ENCODE data around the gene ADARB1.
A peak's percentile ranks its signal among the peaks of the same experiment; 100 is the strongest.

ADARB1 gene

DNA sequence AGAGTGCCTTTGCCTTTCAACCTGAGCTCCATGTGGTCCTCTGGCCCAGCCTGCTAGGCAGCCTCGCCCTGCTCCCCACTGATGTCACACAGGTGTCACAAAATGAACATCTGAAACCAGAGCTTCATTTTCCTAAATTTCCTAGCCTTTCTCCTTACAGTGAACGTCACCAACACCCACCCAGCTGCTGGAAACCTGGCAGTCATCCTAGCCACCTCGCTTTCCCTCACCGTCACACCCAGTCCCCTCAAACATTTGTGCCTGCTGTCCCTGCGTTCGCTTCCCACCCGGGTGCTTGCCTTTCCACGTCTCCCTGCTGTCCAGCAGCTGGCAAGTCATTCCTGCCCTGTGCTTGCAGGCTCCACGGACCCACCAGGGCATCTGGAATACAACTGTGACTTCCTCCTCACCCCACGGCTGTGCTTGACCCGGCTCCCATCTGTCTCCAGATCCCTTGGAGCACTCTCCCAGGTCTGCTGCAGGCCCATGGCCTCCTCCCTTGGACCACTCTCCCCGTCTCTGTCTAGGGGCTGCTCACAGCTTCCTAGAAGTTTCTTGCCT is 23.5 kb downstream of the ADARB1 start:
- no peak overlapping the region for H3K4me3 ChIP-seq (ENCODE audit: low read depth, low read length)
- no peak for DNase-seq (ENCODE audit: low read depth)
- TF ChIP-seq MYC (IDR thresholded peaks at IDR 0.05; ENCODE audit: low read depth, low read length) (no peak), POLR2A (IDR thresholded peaks at IDR 0.05; ENCODE audit: extremely low read depth, insufficient read length) (no peak)
- TF ChIP-seq, protein P1, sequence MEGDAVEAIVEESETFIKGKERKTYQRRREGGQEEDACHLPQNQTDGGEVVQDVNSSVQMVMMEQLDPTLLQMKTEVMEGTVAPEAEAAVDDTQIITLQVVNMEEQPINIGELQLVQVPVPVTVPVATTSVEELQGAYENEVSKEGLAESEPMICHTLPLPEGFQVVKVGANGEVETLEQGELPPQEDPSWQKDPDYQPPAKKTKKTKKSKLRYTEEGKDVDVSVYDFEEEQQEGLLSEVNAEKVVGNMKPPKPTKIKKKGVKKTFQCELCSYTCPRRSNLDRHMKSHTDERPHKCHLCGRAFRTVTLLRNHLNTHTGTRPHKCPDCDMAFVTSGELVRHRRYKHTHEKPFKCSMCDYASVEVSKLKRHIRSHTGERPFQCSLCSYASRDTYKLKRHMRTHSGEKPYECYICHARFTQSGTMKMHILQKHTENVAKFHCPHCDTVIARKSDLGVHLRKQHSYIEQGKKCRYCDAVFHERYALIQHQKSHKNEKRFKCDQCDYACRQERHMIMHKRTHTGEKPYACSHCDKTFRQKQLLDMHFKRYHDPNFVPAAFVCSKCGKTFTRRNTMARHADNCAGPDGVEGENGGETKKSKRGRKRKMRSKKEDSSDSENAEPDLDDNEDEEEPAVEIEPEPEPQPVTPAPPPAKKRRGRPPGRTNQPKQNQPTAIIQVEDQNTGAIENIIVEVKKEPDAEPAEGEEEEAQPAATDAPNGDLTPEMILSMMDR (IDR thresholded peaks at IDR 0.05; ENCODE audit: low read depth, low read length): no peak
- TF ChIP-seq, protein P2, sequence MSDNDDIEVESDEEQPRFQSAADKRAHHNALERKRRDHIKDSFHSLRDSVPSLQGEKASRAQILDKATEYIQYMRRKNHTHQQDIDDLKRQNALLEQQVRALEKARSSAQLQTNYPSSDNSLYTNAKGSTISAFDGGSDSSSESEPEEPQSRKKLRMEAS (IDR thresholded peaks at IDR 0.05; ENCODE audit: low read depth, low read length): no peak

DNA sequence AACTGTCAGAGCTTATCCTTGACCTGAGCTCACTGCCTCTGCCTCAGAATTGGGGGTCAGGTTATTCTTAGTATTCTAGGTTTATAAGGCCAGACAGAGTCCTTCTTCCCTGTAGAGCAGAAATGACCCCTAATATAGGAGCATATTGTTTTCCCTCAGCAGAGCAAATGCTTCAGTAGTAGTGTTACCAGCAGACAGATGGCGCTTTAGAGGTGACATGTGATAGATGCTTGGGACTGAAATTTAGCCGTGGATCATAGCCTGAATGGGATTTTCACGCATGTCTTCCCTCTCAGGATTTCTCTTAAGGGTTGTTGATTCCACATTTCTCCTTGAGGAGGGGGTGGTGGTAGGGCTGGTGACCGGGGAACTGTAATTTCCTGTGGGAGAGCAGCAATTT is 24.5 kb downstream of the ADARB1 start:
- DNase-seq (ENCODE audit: low read depth): peak; percentile 44
- H3K4me3 ChIP-seq (ENCODE audit: low read depth, low read length): no peak overlapping the region
- TF ChIP-seq, protein P1 (IDR thresholded peaks at IDR 0.05; ENCODE audit: low read depth, low read length): peak; percentile 42
- TF ChIP-seq POLR2A (IDR thresholded peaks at IDR 0.05; ENCODE audit: extremely low read depth, insufficient read length): no peak
- TF ChIP-seq, protein P2 (IDR thresholded peaks at IDR 0.05; ENCODE audit: low read depth, low read length): peak; percentile 77

DNA sequence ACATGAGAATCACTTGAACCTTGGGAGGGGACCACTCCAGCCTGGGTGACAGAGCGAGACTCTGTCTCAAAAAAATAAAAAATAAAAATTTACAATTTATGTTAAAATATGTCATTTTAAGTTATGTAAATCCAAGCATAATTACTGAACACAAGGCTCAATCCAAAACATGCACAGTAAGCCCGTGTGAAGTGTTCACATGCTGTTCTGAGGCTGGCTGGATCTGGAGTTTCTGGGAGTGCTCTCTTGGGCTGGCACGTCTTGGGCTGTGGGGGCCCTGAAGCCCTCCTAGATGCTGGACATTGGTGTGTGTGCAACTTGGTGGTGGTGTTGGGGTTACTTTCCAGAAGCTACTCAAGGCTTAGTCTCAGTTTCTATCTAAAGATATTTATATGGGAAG is 25.2 kb downstream of the ADARB1 start:
- H3K4me3 ChIP-seq (ENCODE audit: low read depth, low read length): no peak overlapping the region
- DNase-seq (ENCODE audit: low read depth): no peak
- no peak for TF ChIP-seq POLR2A (IDR thresholded peaks at IDR 0.05; ENCODE audit: extremely low read depth, insufficient read length)
- TF ChIP-seq, protein P1 (IDR thresholded peaks at IDR 0.05; ENCODE audit: low read depth, low read length): no peak
- TF ChIP-seq, protein P2 (IDR thresholded peaks at IDR 0.05; ENCODE audit: low read depth, low read length): no peak
- no peak for TF ChIP-seq MYC (IDR thresholded peaks at IDR 0.05; ENCODE audit: low read depth, low read length)

DNA sequence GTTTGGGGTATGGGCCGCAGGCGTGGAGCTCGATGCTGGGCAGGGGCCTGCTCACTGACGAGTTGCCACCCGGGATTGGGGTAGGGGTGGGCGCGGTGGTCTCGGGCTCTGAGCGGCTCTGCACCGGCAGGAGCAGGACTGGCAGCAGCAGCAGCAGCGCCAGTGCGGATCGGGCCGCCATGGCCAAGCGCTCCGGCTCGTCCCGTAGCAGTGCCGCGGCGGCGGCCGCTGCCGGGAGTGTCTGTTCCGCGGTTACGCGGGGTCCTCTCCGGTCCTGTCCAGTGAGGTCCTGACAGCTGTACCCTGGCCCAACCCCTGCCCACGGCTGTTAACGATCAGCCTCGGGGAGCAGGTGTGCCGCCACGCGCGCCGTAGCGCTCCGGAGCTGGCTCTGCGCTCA is 26.5 kb downstream of the ADARB1 start:
- no peak for DNase-seq (ENCODE audit: low read depth)
- TF ChIP-seq MYC (IDR thresholded peaks at IDR 0.05; ENCODE audit: low read depth, low read length) (no peak), POLR2A (IDR thresholded peaks at IDR 0.05; ENCODE audit: extremely low read depth, insufficient read length) (no peak)
- TF ChIP-seq, protein P2 (IDR thresholded peaks at IDR 0.05; ENCODE audit: low read depth, low read length): no peak
- TF ChIP-seq, protein P1 (IDR thresholded peaks at IDR 0.05; ENCODE audit: low read depth, low read length): no peak
- H3K4me3 ChIP-seq (ENCODE audit: low read depth, low read length): no peak overlapping the region

DNA sequence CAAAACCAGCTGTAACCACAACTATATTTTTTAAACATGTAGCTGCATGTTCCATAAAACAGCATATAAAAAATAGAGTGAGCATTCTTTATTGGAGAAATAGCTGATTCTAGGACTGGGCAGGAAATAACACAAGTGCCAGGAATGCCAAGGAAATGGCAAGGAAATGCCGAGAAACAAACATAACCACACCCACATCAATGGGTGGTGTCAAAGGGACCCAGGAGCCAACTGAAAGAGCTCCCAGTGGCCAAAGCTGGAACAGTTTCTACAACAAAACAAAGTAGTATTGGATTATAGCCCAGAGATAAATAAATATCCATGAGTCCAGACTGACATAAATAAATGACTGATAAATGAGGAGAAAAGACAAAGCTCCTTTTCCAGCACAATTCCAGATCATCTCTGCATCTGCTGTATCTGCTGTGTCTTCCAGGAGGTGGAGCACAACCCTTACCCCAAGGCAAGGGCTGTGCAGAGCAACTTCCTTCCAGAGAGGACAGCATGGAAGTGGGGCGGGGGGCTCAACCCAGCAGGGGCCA is 28.1 kb downstream of the ADARB1 start:
- H3K4me3 ChIP-seq (ENCODE audit: low read depth, low read length): no peak overlapping the region
- TF ChIP-seq MYC (IDR thresholded peaks at IDR 0.05; ENCODE audit: low read depth, low read length) (no peak), POLR2A (IDR thresholded peaks at IDR 0.05; ENCODE audit: extremely low read depth, insufficient read length) (no peak)
- TF ChIP-seq, protein P2 (IDR thresholded peaks at IDR 0.05; ENCODE audit: low read depth, low read length): no peak
- TF ChIP-seq, protein P1 (IDR thresholded peaks at IDR 0.05; ENCODE audit: low read depth, low read length): peak; percentile 4
- DNase-seq (ENCODE audit: low read depth): no peak

All from NB4 (cell line).